HepG2 (cell line): ENCODE data around the gene CPNE5. TPM values are rescaled to one million over a fixed set of nuclear protein-coding genes. Genes with fewer than 3 reads are reported as not detected.
A peak's percentile ranks its signal among the peaks of the same experiment; 100 is the strongest.

Source experiments
- ATAC-seq: fragments of 200-7000 bp; cut with Tn5 transposase; 3 replicates; pipeline ENCODE4 v1.9.1; 2020; ENCODE audit warnings: mild to moderate bottlenecking, moderate library complexity
- BruUV-seq: library from RNA; stranded (reverse); fragments of 400-500 nt; replicated peaks from 2 replicates; lab custom pipeline; 2021; lab: Mats Ljungman, UMichigan
- CTCF ChIA-PET: fragments of 300-600 bp; formaldehyde crosslinking; extraction: SDS; loops from one replicate; lab custom pipeline; 2021; ENCODE audit warnings: low total read pairs, inconsistent platforms, low intra/inter-chr PET ratio; lab: Yijun Ruan, JAX
- POLR2A ChIA-PET: fragments of 350-600 bp; sonication (Branson Sonifier 250); formaldehyde crosslinking; loops from one replicate; lab custom pipeline; 2020; ENCODE audit warnings: antibody characterized with exemption, inconsistent platforms; lab: Yijun Ruan, JAX
- DNase-seq: peaks from one replicate; pipeline ENCODE4 v3.0.0-alpha.2; 2015; ENCODE audit warnings: low spot score
- FAIRE-seq: peaks from 3 replicates; lab custom pipeline; 2011; peaks lifted over from hg19 to GRCh38; lab: Jason Lieb, UNC
- H2AFZ ChIP-seq: one replicate; pipeline ENCODE4 v1.6.1; 2011; ENCODE audit warnings: low read length, inconsistent platforms
- H3K27ac ChIP-seq: fragments of 300-600 bp; 3 replicates; pipeline ENCODE4 v1.8.0; 2011; ENCODE audit warnings: mixed run types, mild to moderate bottlenecking, mixed read lengths, low read length, inconsistent platforms; ENCODE audit not compliant: insufficient read depth; ENCODE audit errors: extremely low read length
- H3K27me3 ChIP-seq, 2 experiments: fragments of 200-600 bp in 1 of 2; 2 replicates in 1 of 2; 3 replicates in 1 of 2; pipeline versions ENCODE4 v1.6.0 to v1.8.0; 2011; ENCODE audit warnings: low read length in 2 of 2, mild to moderate bottlenecking in 2 of 2, moderate library complexity in 2 of 2, inconsistent platforms in 1 of 2; ENCODE audit not compliant: insufficient read depth in 2 of 2, control insufficient read depth in 1 of 2
- H3K36me3 ChIP-seq, 2 experiments: fragments of 200-600 bp in 1 of 2; replicated peaks in 1 of 2; 2 replicates in 1 of 2; 3 replicates in 1 of 2; pipeline versions ENCODE4 v1.5.1 to v1.8.0; 2011; ENCODE audit warnings: low read length in 2 of 2, inconsistent platforms in 1 of 2; ENCODE audit not compliant: insufficient read depth in 2 of 2, control insufficient read depth in 1 of 2
- H3K4me1 ChIP-seq: 2 replicates; pipeline ENCODE4 v1.5.1; 2012; ENCODE audit warnings: low read length, inconsistent platforms; ENCODE audit not compliant: insufficient read depth
- H3K4me2 ChIP-seq: 2 replicates; pipeline ENCODE4 v1.6.0; 2011; ENCODE audit warnings: low read depth, low read length, inconsistent platforms
- H3K4me3 ChIP-seq, 3 experiments: fragments of 200-600 bp in 1 of 3; sonication (generic), shearing (Covaris generic) in 1 of 3; replicated peaks in 1 of 3; 2 replicates each; pipeline ENCODE4 v1.5.1; 2011 to 2016; ENCODE audit warnings: low read length in 3 of 3, inconsistent platforms in 2 of 3, low read depth in 2 of 3, mild to moderate bottlenecking in 2 of 3, control low read depth in 1 of 3, mixed read lengths in 1 of 3; ENCODE audit not compliant: insufficient read depth in 1 of 3
- H3K79me2 ChIP-seq: one replicate; pipeline ENCODE4 v1.6.1; 2011; ENCODE audit warnings: low read length, inconsistent platforms; ENCODE audit not compliant: insufficient read depth
- H3K9ac ChIP-seq: 2 replicates; pipeline ENCODE4 v1.6.0; 2011; ENCODE audit warnings: mild to moderate bottlenecking, low read depth, low read length, inconsistent platforms; ENCODE audit not compliant: insufficient read depth
- H3K9me3 ChIP-seq: 2 replicates; pipeline ENCODE4 v1.5.1; 2012; ENCODE audit warnings: mild to moderate bottlenecking, low read length
- H4K20me1 ChIP-seq: 2 replicates; pipeline ENCODE4 v1.6.0; 2011; ENCODE audit warnings: inconsistent platforms, mild to moderate bottlenecking, low read length, moderate library complexity; ENCODE audit not compliant: insufficient read depth
- HOXD1 ChIP-seq: sonication (generic); formaldehyde crosslinking; IDR thresholded peaks from 2 replicates; pipeline ENCODE4 v1.5.0; 2020; ENCODE audit warnings: missing genetic modification reagents
- NR2F6 ChIP-seq, 2 experiments: IDR thresholded peaks; 2 replicates each; pipeline ENCODE4 v1.6.1; 2016; ENCODE audit warnings: antibody characterized with exemption in 1 of 2, mild to moderate bottlenecking in 1 of 2
- RARA ChIP-seq: IDR thresholded peaks from 2 replicates; pipeline ENCODE4 v1.6.1; 2016; ENCODE audit warnings: missing genetic modification reagents, missing compliant biosample characterization
- SOX6 ChIP-seq, 2 experiments: fragments of 450-650 bp in 1 of 2; sonication (generic) in 1 of 2; formaldehyde crosslinking in 1 of 2; IDR thresholded peaks; 2 replicates each; pipeline versions ENCODE4 v1.4.0 to v1.6.1; 2017 to 2020; ENCODE audit warnings: antibody characterized with exemption in 1 of 2, mild to moderate bottlenecking in 1 of 2, missing genetic modification reagents in 1 of 2
- SRF ChIP-seq: IDR thresholded peaks from 2 replicates; pipeline ENCODE4 v1.6.1; 2011; ENCODE audit warnings: mild to moderate bottlenecking, low read depth, low read length, moderate library complexity
- ZNF138 ChIP-seq: sonication (generic); formaldehyde crosslinking; IDR thresholded peaks from 2 replicates; pipeline ENCODE4 v1.5.0; 2020; ENCODE audit warnings: mild to moderate bottlenecking, low read depth, missing genetic modification reagents
- ZNF160 ChIP-seq: sonication (generic); formaldehyde crosslinking; IDR thresholded peaks from 2 replicates; pipeline ENCODE4 v1.8.0; 2022; ENCODE audit warnings: mild to moderate bottlenecking, inconsistent platforms, missing genetic modification reagents
- ZNF543 ChIP-seq: sonication (generic); formaldehyde crosslinking; IDR thresholded peaks from 2 replicates; pipeline ENCODE4 v1.4.0; 2020; ENCODE audit warnings: mild to moderate bottlenecking, missing genetic modification reagents
- ZNF841 ChIP-seq: sonication (generic); formaldehyde crosslinking; IDR thresholded peaks from 2 replicates; pipeline ENCODE4 v1.8.1; 2023; ENCODE audit warnings: missing genetic modification reagents, borderline replicate concordance
- WGBS: methylation state at CpG from one replicate; pipeline ENCODE4 v1.1.6; 2017; ENCODE audit warnings: low lambda C conversion rate; 5-methylcytosine and 5-hydroxymethylcytosine counted together
- in situ Hi-C: cut with HindIII; loops from 2 replicates; pipeline ENCODE4 v1.10.0; 2017; ENCODE audit warnings: low pct_unique_long_range_greater_than_20kb; ENCODE audit not compliant: extremely low pct_ligation_motif_present
- intact Hi-C: fragments of 100-400 bp; cut with micrococcal nuclease; formaldehyde crosslinking; loops from one replicate; pipeline ENCODE4 v1.10.0; 2022; ENCODE audit not compliant: unreplicated experiment
- polyA plus RNA-seq, 8 experiments: library from polyadenylated mRNA; depleted of rRNA in 3 of 8; stranded (reverse) in 7 of 8; unstranded in 1 of 8; fragments of >200 nt; fragmentation: Illumina TruSeq in 4 of 8; extraction: Trizol in 4 of 8; gene quantifications; 2 replicates each; pipeline versions ENCODE4 v1.2.1 to v1.2.3, GENCODE V29; 2011 to 2016; ENCODE audit warnings: low read depth in 4 of 8, missing spikeins in 1 of 8, mixed read lengths in 1 of 8; ENCODE audit not compliant: insufficient read depth in 1 of 8
- total RNA-seq, 5 experiments: library from RNA; depleted of rRNA; stranded (reverse); fragments of >200 nt; fragmentation: Illumina TruSeq; extraction: Trizol; gene quantifications; 2 replicates each; pipeline ENCODE4 v1.2.3, GENCODE V29; 2016; ENCODE audit warnings: low read depth in 1 of 5
- TF ChIP-seq, protein P1 (sequence below): sonication (generic); formaldehyde crosslinking; IDR thresholded peaks from 2 replicates; pipeline ENCODE4 v1.5.1; 2020; ENCODE audit warnings: missing genetic modification reagents, mild to moderate bottlenecking, borderline replicate concordance
- TF ChIP-seq, protein P2 (sequence below): sonication (generic); formaldehyde crosslinking; IDR thresholded peaks from 2 replicates; pipeline ENCODE4 v1.5.0; 2020; ENCODE audit warnings: missing genetic modification reagents, mild to moderate bottlenecking, borderline replicate concordance

The CPNE5 gene
- total and polyA plus RNA-seq, 2 of the 13 experiments (the other 11 are each of a cell fraction or from before 2014, with no cell fraction given), result 0.16 TPM; not detected in 1

- H3K27me3 ChIP-seq, result peaks cover 13 to 78% of the 10 kb centered on the region in 2 experiments; a peak in 4 of 5 replicates
- TF ChIP-seq ZNF543 (CRISPR knock-in tag), result no peak
- no peak for TF ChIP-seq ZNF138 (CRISPR knock-in tag)
- TF ChIP-seq RARA (CRISPR knock-in tag), result 0 out of 2 replicates have a peak, but pooled peaks have one; percentile 13
- TF ChIP-seq NR2F6 (IDR thresholded peaks at IDR 0.05), result 0 out of 2 replicates have a peak, but pooled peaks have one; percentile 10
- 0 out of 2 replicates have a peak, but pooled peaks have one; percentile 23 for TF ChIP-seq NR2F6 (CRISPR knock-in tag; IDR thresholded peaks at IDR 0.05)
- no peak for TF ChIP-seq SOX6 (IDR thresholded peaks at IDR 0.05)
- no peak for TF ChIP-seq SOX6 (CRISPR knock-in tag; IDR thresholded peaks at IDR 0.05)
- DNase-seq, result no peak
- ATAC-seq, result no peak
- H3K9me3 ChIP-seq, result no peaks in the 10 kb centered on the region
- H3K4me1 ChIP-seq, result peaks cover 7% of the 10 kb centered on the region
- no TSS peak for BruUV-seq
- no peak overlapping the region for H3K4me2 ChIP-seq
- POLR2A ChIA-PET, result no interaction called here
- no peak overlapping the region for H3K9ac ChIP-seq
- intact Hi-C loops (no loop called here), in situ Hi-C loops (no loop called here)
- no peak overlapping the region for H3K4me3 ChIP-seq
- WGBS, result 5% methylated on average over 6 of the region's 6 CpGs
- H4K20me1 ChIP-seq, result no peaks in the 10 kb centered on the region
- CTCF ChIA-PET, result no interaction called here
- no peaks in the 10 kb centered on the region for H3K36me3 ChIP-seq
- H3K27ac ChIP-seq, result no peak overlapping the region
- FAIRE-seq, result no peak
- H2AFZ ChIP-seq, result no peak overlapping the region
- no peaks in the 10 kb centered on the region for H3K79me2 ChIP-seq
Measured at GRCh38 chr6:36694616-36695015, 144.6 kb downstream of the CPNE5 start.

GRCh38 chr6:36692861-36693702, 146.2 kb downstream of the CPNE5 start:
- DNase-seq (no peak), FAIRE-seq (no peak), ATAC-seq (no peak)
- no peaks in the 10 kb centered on the region for H3K36me3 ChIP-seq
- H3K9ac ChIP-seq, result no peak overlapping the region
- intact Hi-C loops (no loop called here), in situ Hi-C loops (no loop called here)
- no TSS peak for BruUV-seq
- peaks cover 13 to 68% of the 10 kb centered on the region in 2 experiments; a peak in 4 of 5 replicates for H3K27me3 ChIP-seq
- 54% methylated on average over 27 of the region's 27 CpGs for WGBS
- ChIA-PET POLR2A (interaction anchor here (1.4 kb wide), 1 partner anchor 15 kb away, joined by 3 read pairs; the partner anchor contains the start of gene CDKN1A), CTCF (no interaction called here)
- no peak overlapping the region for H3K27ac ChIP-seq
- H3K4me3 ChIP-seq, result no peak overlapping the region
- H3K9me3 ChIP-seq, result no peaks in the 10 kb centered on the region
- no peak overlapping the region for H3K4me2 ChIP-seq
- no peaks in the 10 kb centered on the region for H3K79me2 ChIP-seq
- H2AFZ ChIP-seq, result no peak overlapping the region
- H4K20me1 ChIP-seq, result no peaks in the 10 kb centered on the region
- peaks cover 7% of the 10 kb centered on the region for H3K4me1 ChIP-seq
- TF ChIP-seq ZNF841 (CRISPR knock-in tag) (no peak), SRF (no peak), HOXD1 (CRISPR knock-in tag) (no peak), ZNF160 (no peak)
- TF ChIP-seq, protein P1, sequence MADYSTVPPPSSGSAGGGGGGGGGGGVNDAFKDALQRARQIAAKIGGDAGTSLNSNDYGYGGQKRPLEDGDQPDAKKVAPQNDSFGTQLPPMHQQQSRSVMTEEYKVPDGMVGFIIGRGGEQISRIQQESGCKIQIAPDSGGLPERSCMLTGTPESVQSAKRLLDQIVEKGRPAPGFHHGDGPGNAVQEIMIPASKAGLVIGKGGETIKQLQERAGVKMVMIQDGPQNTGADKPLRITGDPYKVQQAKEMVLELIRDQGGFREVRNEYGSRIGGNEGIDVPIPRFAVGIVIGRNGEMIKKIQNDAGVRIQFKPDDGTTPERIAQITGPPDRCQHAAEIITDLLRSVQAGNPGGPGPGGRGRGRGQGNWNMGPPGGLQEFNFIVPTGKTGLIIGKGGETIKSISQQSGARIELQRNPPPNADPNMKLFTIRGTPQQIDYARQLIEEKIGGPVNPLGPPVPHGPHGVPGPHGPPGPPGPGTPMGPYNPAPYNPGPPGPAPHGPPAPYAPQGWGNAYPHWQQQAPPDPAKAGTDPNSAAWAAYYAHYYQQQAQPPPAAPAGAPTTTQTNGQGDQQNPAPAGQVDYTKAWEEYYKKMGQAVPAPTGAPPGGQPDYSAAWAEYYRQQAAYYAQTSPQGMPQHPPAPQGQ (CRISPR knock-in tag), result no peak
- TF ChIP-seq, protein P2, sequence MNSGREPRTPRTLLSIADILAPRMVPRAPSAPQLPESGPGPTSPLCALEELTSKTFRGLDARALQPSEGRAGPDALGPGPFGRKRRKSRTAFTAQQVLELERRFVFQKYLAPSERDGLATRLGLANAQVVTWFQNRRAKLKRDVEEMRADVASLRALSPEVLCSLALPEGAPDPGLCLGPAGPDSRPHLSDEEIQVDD (CRISPR knock-in tag), result no peak
